Ovary (tissue), 3 donors: ENCODE results near the gene GRPR.

ENCODE experiments used
- POLR2A ChIP-seq: fragments of 450-650 bp; IDR thresholded peaks from one replicate; pipeline ENCODE4 v1.6.1; 2017; ENCODE audit warnings: antibody characterized with exemption, mild to moderate bottlenecking, moderate library complexity
- TF ChIP-seq, protein P1 (sequence below), 3 donors: fragments of 450-650 bp in 2 of 3; fragments of 200-600 bp in 1 of 3; IDR thresholded peaks; one replicate each; pipeline versions ENCODE4 v1.5.1 to v1.8.0; 2016 to 2022; ENCODE audit warnings: antibody characterized with exemption in 3 of 3, mild to moderate bottlenecking in 1 of 3
- donor health status: DM: no; HTN: no; CAD: no.

DNA sequence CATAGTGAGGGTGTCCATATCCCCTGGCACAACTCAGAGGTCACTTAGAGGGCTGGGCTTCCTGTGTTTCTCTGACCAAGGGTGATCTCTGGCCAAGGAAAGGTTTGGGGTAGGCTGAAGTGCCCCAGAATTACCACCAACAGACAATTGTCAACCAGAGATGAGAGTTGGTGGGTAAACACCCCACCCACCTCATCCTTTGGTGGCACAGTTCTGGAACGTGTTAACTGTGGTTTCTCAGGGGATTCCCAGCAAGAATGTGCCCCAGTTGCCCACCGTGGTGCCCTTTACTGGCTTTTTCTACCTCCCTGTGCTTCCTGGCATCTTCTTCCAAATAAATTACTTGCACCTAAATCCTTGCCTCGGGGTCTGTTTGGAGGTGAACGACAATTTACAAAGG is 17.1 kb downstream of the GRPR start:
- no peak for TF ChIP-seq POLR2A
- TF ChIP-seq, protein P1, sequence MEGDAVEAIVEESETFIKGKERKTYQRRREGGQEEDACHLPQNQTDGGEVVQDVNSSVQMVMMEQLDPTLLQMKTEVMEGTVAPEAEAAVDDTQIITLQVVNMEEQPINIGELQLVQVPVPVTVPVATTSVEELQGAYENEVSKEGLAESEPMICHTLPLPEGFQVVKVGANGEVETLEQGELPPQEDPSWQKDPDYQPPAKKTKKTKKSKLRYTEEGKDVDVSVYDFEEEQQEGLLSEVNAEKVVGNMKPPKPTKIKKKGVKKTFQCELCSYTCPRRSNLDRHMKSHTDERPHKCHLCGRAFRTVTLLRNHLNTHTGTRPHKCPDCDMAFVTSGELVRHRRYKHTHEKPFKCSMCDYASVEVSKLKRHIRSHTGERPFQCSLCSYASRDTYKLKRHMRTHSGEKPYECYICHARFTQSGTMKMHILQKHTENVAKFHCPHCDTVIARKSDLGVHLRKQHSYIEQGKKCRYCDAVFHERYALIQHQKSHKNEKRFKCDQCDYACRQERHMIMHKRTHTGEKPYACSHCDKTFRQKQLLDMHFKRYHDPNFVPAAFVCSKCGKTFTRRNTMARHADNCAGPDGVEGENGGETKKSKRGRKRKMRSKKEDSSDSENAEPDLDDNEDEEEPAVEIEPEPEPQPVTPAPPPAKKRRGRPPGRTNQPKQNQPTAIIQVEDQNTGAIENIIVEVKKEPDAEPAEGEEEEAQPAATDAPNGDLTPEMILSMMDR (IDR thresholded peaks at IDR 0.05) = no peak
